Stimulated activated CD8-positive, alpha-beta memory T cell treated with anti-CD3 and anti-CD28 coated beads, Interleukin-12 subunit alpha, Interleukin-12 subunit beta, amount 100 ng/mL, for 1 hour (primary cell): ENCODE measurements around the gene LSAMP.
"Not testable (repeated sequence)": the region's sequence is repeated elsewhere in the genome, so short reads cannot be mapped to it uniquely, and the experiment has no call there.

Source experiments
- DNase-seq: peaks from one replicate; pipeline ENCODE4 v3.0.0-alpha.2; 2020; ENCODE audit warnings: low read depth

LSAMP gene

GRCh38 chr3:116103868-116104530, 341.3 kb downstream of the LSAMP start:
- DNase-seq: no peak

DNA sequence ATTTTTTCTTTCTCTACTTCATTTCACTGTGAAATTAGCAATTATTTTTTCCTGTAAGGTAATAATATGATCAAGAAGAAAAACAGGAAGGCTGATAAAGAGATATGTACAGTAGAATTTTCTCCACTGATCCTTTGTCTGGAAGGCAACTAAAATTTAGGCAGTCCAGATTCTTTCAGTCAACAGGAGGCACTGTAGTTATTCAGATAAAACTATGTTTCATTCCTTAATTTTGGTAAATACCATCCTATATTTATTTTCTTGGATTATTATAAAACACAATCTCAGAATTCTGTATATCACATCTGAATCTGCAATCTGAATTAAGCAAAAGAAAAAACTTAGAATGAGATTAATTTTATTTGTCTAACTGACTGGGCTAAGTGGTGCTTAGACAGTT, 343.2 kb downstream of the LSAMP start:
- DNase-seq: no peak

- DNase-seq: no peak
These were observed 348.1 kb downstream of the LSAMP start for GRCh38 chr3:116097226-116097625.

DNA sequence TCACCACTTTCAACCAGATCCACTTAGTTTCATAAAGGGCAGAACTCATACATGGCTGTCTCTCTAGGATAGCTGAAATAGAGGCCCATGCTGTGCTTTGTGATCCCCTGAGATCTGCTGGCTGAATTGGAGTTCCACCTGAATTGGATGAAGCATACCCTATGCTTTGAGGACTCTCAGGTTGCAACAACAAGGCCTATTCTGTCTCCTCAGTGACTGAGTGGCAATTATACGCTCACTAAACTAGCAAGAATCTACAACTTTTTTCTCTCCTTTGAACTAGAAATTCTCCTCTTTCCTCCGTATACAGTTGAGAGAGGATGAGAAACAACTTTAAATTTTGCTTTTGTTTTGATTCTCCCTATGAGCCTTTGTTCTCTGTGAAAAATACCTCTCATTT, 348.7 kb downstream of the LSAMP start:
- no peak for DNase-seq

- DNase-seq: no peak
These were observed 351.9 kb downstream of the LSAMP start for GRCh38 chr3:116093374-116093773.

GRCh38 chr3:116087426-116087825, 357.9 kb downstream of the LSAMP start:
- no peak for DNase-seq

DNA sequence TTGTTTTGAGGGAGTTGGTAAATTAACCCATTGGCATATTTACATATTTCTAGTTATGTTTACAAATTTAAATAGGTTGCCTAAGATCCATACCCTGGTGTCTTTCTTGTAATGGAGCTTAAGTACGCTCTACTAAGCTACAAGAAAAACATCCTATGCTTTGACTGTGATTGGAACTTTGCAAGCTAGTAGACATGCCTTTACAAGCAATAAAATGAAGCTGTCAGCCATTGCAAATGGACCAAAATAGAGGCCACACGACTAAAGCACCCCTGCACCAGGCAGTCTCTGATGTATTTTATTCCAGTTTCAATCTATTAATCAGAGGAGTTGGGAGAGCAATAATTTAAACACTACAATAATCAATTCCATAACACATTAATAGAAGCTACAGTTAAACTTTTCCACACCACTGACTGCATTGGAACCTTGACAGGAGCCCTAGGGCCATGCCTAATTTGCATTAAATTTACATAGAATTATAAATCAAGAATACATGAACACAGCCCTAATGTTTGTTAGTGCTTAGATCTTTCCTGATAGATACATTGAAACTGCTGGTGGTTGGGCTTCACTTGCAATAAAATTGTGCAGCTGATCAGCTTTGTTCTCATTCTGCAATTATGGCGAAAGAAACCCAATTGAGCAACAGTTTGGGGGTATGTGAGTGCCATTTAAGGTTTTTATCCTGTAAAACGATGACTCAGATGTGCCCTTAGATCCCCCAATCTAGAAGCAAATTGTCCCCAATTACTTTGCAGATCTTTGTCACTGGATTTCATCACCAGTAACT, 360.1 kb downstream of the LSAMP start:
- no peak for DNase-seq

DNA sequence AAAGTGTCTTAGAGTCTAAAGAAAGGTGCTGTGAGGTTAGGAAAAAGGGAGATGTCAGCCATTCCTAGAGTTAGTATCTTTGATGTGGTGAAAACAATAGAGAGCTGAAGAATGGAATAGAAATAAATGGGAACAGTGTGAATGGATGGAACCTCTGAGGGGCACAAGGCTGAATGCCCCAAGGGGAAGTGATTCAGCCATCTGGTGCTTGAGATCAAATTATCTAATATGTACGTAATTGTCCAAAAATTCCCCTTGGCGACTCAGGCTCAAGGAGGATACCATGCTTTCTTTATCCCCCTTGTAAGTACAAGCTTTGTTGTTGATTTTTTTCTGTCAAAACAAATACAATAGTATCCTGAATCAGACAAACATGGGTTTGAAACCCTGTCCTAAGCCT, 361.6 kb downstream of the LSAMP start:
- DNase-seq: no peak

DNA sequence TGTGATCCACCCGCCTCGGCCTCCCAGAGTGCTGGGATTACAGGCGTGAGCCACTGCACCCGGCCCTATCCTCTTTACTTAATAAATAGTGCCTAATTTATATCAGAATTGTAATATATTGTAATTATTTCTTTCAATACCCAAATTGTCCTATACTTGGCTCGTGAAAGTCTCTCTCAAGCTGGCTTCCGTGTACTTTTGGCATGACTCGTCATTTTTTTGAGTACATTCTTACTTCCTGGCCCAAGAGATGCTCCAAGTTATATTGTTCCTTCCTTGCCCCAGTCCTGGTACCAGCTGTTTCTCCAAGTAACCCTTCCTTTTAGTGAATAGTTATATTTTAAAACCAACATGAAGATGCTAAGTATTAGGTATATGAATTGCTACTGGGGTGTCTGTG, 366.7 kb downstream of the LSAMP start:
- no peak for DNase-seq

GRCh38 chr3:116077557-116077956, 367.7 kb downstream of the LSAMP start:
- no peak for DNase-seq

DNA sequence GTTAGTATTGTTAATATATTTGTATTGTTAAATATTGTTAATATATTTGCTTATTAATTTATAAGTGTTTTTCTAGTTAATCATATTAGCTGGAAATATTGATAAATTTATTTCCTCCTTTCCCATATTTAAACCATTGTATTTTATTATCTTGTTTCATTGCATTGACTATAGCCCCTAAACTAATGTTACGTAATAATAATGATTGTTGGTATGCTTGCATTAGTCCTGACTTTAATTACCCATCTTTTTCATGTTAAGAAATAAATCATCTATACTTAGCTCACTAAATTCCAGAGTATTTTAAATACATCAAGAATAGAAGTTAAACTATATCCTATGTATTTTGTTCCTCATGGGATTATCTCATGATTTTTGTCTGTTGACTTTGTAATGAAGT, 368.2 kb downstream of the LSAMP start:
- no peak for DNase-seq

DNA sequence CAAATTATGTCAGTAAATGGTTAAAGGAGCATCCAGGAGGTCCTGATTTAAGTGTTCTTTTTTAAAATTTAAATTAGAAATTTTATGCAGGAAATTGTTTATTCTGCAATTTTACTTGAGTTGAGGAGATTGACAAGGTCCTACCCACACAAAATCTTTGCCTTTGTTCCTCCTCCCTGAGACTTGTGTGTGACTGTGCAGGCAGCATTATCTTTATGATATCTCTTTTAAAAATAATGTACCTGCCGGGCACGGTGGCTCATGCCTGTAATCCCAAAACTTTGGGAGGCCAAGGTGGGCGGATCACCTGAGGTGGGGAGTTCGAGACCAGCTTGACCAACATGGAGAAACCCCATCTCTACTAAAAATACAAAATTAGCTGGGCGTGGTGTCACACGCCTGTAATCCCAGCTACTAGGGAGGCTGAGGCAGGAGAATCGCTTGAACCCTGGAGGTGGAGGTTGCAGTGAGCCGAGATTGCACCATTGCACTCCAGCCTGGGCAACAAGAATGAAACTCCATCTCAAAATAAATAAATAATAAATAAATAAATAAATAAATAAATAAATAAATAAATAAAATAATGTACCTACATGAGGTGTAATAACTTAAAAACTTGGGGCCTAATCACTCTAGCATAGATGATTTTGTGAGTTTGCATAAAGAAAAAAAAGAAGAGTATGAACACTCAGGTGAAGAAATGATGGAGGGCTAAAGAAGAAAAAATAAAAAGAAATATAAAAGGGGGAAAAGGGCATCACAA, 374.6 kb downstream of the LSAMP start:
- DNase-seq: not testable (repeated sequence)

DNA sequence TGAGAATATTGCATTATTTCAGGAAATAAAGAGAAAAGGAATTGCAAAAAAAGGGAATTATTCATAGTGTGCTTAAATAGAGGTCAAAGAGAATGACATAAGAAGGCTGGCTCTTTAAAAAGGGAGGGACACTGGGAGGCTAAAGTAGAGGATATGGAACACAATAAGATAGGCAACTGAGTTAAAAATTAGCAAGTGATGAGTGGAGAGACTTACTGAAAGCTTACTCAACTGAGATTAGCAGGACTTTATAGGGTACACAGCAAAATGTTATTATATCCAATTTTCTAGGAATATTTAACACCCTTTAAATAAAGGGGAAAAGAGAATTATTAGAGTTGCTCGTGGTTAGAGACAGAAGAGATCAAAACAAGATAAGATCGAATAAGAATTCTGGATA, 375.2 kb downstream of the LSAMP start:
- no peak for DNase-seq

GRCh38 chr3:116069024-116069423, 376.3 kb downstream of the LSAMP start:
- DNase-seq: no peak

GRCh38 chr3:116067326-116067725, 378.0 kb downstream of the LSAMP start:
- DNase-seq: no peak

DNA sequence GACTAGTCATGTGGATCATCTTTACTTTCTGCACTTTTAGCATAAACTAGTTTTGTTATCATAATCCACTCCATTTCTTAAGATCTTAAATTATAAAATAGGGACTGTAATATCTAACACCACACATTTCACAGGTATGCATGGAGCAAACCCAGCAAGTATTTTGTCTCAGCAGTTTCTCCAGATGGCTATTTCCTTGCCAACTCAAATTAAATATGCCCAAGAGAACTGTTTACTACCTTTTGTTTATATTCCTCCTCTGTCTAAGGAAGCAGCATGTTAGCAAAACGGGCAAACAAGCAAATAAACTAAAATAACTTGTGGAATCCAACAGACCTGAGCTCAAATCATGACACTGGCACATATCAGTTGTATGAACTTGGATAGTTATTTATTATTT, 379.8 kb downstream of the LSAMP start:
- DNase-seq: no peak

DNA sequence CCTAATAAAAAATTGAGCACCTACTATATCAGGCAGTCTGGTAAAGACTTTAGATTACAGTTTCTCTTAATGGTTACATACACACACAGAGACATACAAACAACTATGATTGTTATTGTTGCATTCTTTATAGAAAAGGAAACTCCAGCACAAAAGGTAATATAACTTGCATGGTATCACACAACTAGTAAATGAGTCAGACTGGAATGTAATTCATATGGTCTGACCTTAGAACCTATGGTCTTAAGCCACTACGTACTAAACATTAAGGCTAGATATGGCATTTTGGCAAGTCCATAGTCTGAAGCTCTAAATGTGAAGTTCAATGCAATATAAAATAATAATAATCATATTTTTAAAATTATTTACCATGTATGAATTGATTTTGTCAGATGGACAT, 380.6 kb downstream of the LSAMP start:
- DNase-seq: no peak

DNA sequence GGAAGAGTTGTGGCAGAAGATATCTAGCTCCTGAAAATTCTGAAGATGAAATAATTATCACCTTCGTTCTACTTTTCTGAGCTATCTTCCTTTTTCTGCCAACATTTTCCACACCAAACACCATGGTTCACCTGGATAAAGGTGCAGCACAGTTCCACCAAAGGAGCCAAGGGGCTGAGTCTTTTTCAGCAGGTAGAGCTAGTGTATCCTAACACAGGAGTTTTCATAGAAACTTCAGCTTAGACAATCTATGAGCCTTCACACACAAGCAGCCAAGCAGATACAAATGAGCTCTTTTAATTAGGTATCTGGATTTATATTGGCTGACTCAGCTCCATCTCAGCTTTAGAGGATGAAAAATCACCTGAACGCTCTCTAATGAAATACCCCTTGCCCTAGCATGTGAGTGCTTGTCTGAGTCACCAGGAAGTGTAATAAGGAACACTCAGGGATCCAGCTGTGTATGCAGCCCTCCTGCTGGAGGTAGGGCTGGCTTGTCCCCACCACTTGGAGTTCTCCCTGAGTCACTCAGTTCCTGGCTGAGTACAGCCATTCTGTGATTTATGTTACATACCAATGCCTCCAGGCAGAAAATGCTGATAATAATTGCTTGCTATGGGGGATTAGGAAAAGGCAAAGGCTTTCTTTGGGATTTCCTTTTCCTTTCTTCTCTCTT, 385.7 kb downstream of the LSAMP start:
- no peak for DNase-seq

- no peak for DNase-seq
These were observed 386.4 kb downstream of the LSAMP start for GRCh38 chr3:116058844-116059243.

DNA sequence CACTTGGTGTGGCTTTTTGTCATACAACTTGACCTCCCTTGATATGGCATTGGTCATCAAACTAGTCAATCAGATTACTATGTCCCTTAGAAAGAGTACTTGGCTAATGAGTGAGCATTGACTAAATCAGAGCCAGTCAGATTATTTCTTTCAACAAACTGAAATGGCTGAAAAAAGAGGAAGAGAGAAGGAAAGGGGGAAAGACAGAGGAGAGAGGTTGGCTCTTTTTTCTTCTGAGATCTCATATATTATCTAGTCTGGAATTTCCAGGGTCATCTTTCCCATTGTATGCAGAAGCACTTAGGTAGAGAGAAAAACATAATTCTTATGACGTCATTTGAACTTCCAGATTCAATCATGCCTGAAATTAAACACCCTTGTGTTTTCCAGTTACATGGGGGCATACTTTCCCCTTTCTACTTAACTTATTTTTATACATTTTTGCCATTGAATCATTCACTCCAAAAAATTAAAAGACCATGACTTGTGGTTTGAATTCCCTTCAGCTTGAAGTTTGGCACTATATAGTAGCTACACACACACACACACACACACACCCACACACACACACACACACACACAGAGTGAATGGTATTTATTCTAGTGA, 387.8 kb downstream of the LSAMP start:
- DNase-seq: no peak

- no peak for DNase-seq
These were observed 389.0 kb downstream of the LSAMP start for GRCh38 chr3:116056280-116056679.

- DNase-seq: no peak
These were observed 392.3 kb downstream of the LSAMP start for GRCh38 chr3:116053017-116053416.
